GM19238 (cell line): ENCODE results near the gene MMEL1.

Source experiments
- DNase-seq: peaks from one replicate; pipeline ENCODE4 v3.0.0; 2011; ENCODE audit warnings: low spot score; ENCODE audit not compliant: insufficient read length

The MMEL1 gene

DNA sequence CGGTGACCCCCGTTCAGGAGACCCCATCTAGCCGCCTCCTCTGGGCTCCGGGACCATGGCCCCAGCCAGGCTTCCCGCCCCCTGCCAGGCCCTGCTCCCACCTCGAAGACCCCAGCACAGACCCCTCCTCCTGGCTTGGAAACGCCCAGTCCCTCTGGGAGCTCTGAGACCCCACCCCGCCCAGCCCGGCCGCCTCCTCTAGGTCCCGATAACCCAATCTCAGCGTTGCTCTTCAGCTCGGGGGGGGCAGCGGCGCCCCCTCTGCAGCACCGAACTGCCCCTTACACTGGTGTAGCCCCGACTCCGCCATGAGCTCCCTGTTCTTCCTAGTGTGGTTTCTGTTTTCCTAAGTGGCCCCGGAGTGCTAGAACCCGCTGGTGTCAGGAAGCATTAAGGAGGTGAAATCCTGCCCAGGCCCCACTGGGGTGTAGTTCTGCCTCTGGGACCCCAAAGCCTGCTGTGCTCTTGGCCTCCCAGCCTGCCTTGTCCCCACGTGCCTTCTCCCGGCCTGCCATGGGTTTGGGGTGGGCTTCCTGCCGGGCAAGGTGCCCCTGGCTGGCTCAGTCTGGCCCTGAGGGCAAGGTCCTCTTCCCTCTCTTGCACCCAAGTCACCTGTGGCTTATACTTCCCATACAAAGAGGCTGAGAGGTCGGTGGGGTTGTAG lies 10.7 kb upstream of the MMEL1 start:
- no peak for DNase-seq

DNA sequence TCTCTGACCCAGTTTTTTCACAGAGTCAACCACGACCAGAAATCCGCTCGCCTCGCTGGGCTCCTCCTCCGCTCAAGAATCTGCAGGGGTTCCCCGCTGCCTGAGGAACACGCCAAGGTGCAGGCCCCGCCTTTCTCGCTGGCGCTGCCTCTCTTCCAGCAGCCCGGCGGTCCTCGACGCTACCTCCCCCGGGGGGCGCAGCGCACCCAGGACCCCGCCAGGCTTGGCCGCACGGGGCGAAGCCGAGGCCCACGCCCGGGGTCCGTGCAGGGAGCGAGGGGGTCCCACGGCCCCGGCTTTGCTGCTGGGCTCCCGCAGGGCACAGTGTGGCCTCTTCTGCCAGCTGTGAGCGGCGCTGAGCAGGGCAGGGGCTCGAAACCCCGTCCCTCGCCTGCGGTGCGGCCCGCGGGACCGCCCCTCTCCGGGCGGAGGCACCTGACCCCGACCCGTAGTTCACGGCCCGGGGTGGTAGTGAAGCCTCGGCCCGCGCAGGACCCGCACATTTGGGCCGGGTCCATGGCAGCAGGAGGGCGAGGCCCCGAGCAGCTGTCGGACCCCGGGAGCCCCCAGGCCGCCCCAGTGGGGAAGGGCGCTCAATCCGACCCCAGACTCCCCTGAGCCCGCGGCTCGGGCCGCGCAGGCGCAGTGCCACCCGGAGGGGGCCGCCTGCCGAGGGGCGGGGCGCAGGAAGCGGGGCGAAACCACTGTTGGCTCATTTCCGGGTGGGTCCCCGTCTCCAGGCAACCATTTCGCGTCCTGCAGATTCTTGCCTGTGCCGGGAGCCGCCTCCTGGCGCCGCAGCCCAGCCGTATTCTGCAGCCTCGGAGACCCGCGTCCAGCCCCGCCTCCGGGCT lies 10.0 kb upstream of the MMEL1 start:
- DNase-seq, result peak; percentile 100

DNA sequence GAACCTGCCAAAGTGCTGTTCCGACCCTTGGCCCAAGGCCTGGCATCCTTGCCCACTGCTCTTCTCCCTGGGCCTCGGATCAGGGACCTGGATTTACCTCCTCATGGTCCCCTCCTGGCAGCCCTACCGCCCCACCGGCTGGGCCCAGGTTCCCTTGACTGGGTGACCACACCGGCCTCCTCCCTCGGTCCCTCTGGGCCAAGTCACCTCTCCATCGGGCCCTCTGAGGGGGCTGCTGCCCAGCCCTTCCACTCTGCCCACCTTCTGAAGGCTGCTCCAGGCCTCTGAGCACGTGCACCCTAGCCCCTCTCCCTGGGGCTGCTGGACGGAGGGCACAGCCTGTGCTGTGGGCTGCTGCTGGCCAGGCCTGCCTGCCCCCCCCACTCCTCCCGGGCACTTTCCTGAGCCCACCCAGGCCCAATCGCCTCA lies 9.3 kb upstream of the MMEL1 start:
- DNase-seq, result no peak

DNA sequence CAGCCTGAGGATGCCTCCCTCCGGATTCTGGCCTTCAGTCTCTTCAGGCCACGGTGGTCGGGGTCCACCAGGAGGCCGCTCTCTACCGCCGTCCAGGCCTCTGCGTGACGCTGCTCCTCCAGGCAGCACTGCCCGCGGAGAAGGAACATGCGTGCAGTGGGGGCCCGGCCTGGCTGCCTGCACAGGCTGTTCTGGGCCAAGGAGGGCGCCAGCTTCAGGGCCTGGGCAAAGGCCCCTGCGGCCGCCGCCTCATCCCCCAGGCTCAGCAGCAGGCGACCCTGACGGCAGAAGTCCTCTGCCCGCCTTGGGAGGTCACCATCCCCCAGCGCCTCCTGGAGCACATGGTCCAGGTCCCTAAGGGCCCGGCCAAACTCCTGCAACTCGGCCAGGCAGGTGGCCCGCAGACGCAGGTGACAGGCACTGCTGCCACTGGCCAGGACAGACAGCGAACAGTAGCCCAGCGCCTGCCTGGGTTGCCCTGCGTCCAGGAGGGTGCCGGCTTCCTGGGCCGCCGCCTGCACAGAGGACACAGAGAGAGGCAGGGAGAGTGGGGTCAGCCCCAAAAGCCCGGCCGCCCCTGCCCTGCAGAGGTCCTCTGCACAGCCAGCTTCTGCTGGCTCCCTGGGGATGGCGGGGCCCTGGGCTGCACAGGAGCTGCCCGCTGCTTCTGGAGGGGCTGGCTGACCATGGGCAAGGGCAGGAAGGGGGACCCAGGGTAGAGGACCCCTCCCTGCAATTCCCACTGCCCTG lies 8.7 kb upstream of the MMEL1 start:
- no peak for DNase-seq

DNA sequence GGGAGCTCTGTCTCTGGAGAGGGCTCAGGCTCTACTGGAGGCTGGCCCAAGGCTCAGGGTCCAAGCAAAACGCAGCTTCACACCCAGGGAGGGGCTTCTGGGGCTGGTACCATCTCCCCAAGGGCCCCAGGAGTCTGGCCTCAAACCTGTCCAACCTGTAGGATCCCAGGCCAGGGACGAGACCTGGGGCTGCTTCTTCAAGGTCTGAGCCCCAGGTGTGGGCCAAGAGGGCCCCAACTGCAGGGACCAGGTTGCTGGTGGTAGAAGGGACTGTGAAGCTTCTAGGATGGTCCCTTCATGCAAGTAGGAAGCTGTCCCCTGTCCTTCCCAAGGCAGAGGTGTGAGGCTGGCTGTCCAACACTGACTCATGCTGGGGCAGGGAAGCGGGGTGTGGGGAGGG lies 7.8 kb upstream of the MMEL1 start:
- DNase-seq, result no peak

DNA sequence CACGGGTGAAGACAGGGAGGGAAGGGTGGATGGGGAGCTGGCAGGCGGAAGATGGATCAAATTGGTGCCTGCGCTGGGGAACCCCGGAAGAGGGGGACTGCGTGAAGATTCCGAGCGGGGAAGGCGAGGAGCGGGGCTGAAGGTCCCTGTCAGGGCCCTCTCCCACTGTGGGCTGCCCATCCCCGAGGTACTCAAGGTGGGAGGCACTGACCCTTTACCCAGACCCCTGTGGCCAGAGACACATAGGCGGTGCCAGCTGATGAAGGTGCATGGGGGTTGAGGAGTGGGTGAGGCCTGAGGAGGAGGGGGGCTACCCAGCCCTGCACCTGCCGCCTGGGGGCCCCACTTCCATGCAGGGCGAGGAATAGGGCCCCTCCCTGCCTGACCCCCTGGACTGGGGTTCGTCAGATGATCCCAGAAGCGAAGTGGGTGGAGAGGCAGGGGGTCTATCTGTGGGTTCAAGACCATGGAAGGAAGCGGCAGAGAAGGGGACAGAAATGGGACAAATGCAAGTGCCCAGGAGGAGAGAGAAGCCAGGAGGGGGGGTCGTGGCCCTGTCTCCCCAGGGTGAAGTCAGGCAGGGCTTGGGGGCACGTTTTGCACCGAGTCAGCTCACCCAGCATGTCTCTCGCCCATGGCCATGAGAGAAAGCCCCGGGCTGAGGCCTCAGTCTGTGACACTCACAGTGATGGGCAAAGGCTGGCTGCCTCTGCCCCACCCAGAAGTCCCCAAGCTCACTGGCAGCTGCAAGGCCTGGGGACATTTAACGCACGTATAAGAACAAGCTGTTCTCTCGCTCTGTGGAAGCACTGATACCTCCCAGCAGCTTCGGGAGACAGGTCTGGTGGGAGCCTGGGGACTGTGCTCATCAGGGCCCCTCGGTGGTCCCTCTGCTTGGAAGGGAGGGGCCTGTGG lies 7.0 kb upstream of the MMEL1 start:
- no peak for DNase-seq

DNA sequence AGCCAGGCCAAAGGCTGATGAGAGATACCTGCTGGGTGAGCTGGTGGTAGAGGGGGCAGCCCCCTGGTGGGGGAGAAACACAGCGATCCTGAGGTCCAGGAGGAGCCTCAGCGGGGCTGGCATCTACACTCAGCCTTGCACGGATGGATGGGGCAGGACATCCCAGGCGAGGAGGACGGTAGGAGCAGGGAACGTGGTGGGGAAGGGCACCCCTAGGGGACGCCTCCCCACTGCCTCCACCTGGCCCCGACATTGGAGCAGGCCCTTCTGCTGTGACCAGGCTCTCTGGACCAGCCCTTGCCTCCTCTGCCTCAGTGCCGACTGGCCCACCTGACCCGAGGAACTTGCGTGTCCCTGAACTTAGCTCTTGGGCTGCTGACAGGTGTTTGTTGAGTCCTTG lies 6.4 kb upstream of the MMEL1 start:
- no peak for DNase-seq

DNA sequence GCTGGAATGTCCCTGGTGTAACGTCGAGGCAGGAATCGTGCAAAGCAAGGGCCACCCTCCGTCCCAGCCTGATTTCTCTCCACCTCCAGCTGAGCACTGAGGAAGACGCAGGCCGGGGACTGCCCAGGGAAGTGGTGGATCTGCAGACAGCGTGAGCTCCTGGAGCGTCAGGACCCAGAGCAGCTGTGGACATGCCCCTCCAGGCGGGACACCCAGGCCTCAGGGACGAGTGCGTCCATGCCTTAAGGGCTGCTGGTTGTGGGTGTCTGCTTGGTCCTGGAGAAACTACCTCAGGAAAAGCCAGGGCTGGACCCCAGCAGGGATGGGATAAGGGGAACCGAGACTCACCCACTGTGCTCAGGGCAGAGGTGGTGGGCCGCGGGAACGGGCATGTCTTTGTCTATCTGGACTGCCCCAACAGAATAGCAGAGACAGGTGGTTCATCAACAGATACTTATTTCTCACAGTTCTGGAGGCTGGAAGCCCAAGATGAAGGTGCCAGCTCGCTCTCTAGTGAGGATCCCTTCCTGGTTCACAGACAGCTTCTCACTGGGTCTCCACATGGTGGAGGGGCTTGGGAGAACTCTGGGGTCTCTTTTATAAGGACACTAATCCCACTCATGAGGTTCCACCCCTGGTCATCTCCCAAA lies 5.8 kb upstream of the MMEL1 start:
- no peak for DNase-seq

DNA sequence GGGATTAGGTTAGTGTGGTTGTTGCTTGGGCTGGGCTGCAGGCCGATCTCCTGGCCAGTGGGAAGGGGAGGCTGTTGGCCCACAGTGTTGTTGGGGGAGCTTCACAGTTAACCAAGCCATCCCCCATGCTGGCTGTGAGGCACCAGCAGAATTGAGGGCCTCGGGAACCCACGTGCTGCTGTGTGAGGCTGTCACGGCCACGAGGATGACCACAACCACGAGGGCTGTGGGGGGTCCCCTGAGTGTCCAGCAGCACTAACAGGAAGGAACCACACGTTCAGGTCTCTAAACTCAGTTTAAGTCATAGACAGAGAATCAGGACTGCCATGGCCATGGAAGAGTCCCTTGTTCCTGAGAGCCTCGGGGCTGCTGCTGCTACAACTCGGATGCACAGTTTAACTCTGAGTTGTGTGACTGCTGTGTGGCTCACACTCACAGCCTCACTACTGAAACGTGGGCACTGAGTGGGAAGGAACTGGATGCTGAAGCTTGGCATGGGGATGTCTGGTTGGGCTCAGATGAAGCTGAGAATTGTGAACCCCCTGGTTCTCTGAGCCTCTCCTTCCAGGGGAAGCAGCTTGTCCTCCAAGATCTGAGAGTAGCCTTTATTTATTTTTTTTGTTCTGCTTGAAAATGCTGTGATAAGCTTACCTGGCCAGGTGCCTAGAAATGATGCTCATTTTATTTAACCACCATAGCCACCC lies 4.8 kb upstream of the MMEL1 start:
- no peak for DNase-seq

DNA sequence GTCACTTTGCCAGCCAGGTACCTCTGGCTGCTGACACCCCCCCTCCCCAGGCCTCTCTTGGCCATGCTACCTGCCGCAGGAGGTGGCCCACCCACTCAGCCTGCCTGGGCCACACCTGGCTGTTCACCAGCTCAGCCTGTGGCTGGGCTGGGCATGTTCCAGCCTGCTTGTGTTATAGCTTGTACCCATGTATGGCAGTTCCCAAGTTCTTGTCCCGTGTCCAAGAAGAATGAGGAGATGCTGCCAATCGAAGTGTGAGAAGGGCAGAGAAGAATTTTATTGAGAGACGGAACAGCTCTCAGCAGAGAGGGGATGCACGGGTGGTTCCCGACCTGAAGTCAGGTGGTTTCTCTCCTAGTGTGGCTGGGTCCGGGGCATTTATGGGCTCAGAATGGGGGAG lies 3.9 kb upstream of the MMEL1 start:
- DNase-seq, result no peak

DNA sequence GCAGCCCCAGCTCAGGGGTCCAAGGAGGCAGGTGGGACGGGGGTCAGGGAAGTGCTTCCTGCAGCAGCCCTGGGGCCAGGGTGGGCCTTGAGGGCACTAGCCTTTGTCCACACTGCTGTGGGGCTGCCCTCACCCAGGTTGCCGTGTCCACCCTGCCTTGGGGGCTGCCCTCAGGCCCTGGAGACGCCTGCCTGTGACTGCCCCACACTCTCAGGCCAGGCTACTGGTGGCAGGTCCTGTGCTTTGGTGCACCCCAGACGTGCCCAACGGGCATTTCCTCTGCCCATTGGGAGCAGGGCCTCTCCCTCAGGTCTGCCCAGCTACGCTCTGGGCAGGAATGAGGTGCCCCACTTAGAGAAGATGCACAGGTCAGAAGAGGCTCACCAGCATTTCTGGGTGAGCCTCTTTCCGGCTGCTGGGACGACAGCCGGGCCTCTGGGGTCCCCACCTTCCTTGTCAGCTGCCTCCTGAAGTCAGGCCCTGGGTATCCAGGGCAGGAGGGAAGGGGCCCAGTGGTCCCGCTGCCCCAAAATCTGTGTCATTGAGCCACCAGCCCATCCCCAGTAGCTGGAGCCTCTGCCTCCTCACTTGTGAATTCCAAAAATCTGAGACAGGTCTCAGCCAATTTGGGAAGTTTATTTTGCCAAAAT lies 2.7 kb upstream of the MMEL1 start:
- DNase-seq, result no peak

DNA sequence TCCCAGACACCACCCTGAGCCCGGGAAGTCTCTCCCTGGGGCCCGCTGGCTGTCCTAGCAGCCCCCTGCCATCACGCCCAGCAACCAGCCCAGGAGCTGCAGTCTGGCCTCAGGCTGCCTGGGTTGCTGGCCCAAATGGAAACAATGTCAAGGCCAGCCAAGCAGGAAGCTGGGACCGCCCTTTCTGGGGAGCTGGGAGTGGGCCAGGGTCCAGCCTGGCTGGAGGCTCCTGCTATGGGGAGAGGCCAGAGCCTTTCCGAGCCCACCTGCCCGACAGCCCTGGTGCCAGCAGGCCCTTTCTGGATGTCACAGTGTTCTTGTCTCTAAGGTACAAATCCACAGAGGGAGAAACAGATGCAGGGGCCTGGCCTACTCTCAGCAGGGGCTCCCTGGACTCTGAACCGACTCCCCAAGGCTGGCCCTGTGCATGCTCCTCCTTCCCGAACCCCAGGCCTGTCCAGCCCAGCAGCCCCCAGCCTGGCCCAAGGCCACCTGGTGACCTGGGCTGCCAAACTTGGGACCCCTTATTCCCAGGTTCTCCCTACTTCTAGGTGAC lies 1.2 kb upstream of the MMEL1 start:
- DNase-seq, result no peak

DNA sequence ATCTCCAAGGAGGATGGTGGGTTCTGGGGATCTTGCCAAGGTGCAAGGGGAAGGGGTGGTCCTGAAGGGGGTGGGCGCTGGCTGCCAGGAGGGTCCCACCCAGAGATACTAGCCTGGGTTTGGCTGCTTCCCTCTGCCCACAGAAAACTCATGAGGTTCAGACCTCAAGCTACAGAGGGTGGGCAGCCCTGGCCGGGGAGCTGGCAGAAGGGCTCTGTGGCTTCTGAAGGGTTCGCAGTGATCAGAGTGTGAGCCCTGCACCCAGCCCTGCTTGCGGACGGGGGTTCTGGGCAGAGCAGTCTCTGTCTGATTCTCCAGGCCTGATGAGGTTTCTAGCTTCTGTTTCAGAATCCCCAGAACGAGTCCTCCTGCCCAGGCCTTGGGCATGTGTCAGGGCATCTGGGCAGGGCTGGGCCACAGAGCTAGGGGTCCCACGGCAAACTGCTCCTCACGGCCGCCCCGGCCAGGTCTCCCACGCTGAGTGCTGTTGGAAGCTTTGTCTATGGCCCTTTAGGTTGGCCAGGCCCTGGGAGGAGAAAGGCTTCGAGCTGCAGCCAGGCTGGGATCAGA lies 635 bp upstream of the MMEL1 start:
- DNase-seq, result no peak

DNA sequence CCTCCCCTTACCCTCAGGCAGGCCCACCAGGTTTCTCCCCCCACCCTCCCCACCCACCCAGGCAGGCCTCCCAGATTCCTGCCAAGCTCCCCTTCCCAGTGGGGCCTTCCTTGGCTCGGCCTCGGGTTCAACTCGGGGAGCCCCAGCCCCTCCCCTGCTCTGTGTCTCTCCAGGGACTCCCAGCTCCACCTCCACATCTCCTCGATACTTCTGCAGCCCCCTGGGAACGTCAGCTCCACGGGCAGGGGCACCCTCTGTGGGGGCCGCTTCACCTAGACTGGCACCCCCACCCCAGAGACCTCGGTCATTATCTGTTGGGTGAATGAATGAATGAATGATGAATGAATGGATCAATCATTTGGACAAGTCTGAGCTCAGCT lies 775 bp downstream of the MMEL1 start:
- no peak for DNase-seq

DNA sequence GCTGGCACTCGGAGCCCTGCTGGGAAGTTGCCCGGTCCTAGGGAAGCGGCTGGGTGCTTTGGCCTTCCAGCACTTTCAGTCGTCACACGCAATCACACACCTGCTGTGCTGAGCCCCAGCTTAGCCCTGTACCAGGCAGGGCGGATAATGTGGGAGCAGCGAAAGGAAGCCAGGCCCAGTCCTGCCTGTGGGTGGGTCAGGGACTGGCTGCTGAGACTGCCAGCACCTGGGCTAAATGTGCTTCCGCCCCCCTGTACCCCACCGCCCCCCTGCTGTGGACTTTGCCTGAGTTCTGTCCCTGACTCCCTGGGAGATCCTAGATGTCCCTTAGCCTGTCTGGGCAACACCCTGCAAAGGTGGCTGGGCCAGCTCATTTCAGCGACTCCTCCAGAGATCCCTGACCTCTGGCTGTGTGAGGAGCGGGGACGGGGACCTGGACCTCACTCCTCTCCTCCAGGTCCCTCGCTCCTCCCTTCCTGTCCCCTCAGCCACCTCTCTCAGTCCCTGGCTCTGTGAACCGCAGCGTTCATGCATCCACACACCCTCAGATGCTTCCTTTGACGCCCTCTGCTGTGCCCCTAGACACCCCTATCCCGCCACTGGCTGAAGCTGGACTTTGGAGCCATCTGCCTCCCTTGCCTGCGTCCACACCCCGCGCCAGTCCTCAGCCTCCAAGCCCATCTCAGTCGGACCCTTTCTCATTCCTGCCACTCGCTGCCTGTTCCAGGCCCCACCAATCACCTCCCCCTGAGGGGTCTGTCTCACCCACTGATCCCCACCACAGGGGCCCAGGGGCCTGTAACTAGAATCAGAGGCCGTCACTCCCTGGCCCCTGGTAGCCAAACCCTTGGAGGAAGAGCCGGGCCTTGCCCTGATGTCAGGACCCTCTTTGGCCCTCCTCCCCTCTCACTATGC lies 1.4 kb downstream of the MMEL1 start:
- no peak for DNase-seq

DNA sequence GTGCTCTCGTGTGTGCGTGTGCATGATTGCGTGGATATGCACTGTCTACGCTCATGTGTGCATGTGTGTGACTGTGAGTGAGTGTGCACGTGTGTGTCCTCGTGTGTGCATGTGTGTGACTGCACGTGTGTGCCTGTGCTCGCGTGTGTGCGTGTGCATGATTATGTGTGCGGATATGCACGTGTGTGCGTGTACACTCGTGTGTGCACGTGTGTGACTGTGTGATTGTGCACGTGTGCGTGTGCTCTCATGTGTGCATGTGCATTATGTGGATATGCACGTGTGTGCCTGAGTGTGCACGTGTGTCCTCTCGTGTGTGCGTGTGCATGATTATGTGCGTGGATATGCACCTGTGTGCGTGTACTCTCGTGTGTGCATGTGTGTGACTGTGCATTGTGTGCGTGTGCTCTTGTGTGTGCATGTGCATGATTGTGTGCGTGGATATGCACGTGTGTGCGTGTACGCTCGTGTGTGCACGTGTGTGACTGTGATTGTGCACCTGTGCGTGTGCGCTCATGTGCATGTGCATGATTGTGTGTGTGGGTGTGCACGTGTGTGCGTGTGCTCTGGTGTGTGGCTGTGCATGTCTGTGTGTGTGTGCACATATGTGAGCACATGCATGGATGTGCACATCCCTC lies 2.2 kb downstream of the MMEL1 start:
- DNase-seq, result no peak
